GM21737 (cell line): ENCODE data around the gene CLEC2D.
"Not testable (repeated sequence)": the region's sequence is repeated elsewhere in the genome, so short reads cannot be mapped to it uniquely, and the experiment has no call there.

Experiments used
- ATAC-seq: cut with Tn5 transposase; IDR thresholded peaks from one replicate; pipeline ENCODE4 v1.9.1; 2021; ENCODE audit warnings: mild to moderate bottlenecking, moderate library complexity; ENCODE audit not compliant: unreplicated experiment

Gene CLEC2D

DNA sequence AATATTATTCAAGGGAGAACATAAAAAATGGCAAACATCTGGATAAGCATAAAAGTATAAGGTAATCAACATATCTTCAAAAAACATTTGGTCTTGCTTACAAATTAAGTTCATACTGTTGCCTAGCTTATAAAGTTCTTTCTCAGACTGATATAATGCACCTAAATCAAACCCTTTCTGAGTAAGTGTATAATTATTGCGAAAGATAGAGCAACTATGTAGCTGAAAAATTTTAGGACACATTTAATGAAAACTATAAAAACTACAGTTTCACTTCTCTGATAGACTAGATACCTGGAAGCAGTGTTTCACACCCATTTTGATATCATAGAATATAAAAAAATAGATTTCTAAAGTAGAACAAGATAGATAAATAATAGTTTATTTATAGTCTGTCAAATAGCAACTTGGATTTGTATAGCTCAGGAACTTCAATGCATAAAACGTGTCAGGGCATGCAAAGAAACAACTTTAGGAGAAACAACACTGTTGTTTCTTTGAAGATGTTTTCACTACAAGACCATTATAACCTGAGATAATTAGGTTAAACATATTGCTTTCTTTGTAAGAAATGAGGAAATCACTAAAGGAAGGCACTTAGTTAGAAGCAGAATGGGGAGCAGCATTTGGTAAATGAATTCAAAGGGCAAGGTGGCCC lies 55.8 kb downstream of the CLEC2D start:
- no peak for ATAC-seq

DNA sequence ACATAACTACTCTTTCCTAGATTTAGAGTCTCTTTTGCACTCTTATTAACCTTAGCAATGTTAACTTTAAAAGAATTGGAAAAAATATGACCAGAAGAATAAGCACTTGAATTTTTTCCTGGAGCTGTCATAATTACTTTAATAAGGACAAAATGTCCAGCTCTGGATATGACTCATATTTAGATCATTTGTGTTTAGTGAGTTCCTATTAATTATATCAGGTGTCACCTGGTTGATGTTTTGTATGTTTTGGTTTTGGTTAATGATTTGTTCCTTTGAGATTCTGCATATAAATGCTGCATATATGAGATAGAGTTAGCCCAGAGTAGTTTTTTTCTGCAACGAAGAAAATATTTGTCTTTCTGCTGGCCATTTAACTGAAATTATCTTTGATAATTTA lies 58.3 kb downstream of the CLEC2D start:
- no peak for ATAC-seq

DNA sequence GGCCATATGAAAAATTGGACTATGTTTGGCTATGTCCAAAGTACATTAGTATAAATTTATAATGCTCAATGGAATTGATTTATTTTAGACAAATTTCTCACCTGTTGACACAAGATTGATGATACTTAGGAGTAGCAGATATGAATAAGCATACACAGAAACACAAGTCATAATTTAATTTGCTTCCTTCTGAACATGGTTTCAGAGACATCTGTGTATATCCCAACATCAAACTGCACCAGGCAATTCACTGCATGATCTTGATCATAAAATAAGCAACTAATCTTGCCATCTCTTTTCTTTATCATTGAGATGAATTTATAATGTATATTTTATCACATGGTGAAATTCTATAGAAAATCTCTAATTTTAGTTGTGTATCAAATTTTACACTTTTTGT lies 59.6 kb downstream of the CLEC2D start:
- ATAC-seq: no peak

DNA sequence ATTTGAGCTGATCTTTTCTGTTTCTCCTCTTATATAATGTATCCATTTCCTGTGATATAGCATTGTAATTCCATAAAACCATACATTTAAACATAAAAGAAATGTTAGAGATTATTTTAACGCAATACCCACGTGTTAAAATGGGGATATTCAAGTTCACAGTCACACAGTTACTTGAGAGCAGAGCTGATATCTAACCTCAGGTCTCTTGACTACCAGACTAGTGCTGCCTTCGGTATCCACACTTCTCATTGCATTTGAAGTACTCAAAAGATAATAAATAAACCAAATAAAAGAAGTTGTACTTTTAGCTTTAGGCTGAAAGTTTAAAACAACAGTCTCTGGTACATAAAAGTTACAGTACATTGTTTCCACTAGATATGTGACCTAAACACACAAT lies 60.5 kb downstream of the CLEC2D start:
- ATAC-seq: no peak

DNA sequence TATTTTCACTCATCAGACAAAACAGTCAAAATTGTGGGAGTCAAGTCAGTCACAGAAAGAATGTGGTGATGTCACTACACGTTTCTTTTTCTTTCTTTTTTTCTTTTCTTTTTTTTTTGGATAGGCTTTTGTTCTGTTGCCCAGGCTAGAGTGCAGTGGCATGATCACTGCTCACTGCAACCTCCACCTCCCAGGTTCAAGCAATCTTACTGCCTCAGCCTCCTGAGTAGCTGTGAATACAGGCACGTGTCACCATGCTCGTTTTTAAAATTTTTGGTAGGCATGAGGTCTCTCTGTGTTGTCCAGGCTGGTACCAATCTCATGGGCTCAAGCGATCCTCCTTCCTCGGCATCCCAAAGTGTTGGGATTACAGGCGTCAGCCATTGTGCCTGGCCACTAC lies 61.1 kb downstream of the CLEC2D start:
- no peak for ATAC-seq

DNA sequence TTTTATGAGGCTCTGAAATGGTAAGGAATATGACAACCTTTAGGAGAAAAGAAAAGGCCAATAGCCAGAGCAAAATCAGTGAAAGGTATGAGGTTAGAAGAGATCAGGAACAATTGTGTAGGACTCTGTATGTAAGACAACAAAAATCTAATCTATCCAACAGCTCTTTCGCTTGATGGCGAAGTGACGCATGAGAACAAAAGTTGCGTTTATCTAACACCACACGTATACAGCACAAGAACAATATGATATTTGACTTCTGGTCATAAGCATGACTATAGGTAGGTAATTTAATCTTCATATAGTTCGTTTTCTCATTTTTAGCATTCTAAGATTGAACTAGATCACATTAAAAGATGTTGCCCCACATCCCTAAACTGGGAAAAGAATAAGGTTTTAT lies 61.9 kb downstream of the CLEC2D start:
- ATAC-seq: no peak

DNA sequence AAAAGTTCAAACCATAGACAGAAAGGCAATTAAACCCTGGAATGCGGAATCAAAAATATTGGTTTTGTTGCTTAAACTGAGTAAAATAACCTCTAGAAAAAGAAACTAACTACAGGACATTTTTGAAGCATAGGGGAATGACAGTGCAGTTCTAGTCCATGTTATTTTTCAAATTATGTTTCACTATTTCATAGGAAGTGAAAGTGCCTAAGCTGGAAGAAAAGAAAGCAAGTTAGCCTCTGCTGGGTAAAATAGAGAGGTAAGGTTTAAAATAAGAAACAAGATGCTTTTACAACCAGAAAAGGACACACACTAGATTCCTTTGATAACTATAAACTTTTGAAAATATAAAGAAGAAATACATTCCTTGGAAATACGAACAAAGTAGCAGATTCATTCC lies 62.3 kb downstream of the CLEC2D start:
- peak; percentile 39 for ATAC-seq

DNA sequence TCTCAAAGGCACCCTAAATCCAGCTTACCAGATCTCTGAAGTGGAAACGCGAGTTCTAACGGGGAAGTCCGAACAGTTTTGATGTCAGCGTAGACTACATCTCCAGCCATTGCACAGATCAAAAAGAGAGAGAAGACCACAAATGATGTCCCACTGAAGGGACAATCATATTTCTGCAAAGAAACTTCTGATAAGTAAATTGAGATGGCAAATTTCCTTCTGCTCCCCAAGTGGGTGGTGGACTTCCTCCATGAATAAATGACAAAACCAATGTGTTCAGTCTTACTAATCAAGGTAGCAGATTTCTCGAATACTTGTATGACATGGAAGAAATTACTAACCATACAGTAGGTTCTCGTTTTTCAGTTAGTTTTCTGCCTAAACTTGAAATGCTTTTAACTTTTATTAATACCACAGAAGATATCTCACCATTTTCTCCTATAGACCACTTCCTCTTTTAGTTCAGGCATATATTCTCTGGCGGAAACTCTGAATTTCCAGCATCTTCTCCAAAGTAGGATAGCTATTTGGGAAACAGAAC lies 63.5 kb downstream of the CLEC2D start, which contains the start of gene CLECL1:
Gene CLECL1 (minus strand): TSS at position 177 of the 541 bp plus-strand sequence.
- ATAC-seq: no peak

DNA sequence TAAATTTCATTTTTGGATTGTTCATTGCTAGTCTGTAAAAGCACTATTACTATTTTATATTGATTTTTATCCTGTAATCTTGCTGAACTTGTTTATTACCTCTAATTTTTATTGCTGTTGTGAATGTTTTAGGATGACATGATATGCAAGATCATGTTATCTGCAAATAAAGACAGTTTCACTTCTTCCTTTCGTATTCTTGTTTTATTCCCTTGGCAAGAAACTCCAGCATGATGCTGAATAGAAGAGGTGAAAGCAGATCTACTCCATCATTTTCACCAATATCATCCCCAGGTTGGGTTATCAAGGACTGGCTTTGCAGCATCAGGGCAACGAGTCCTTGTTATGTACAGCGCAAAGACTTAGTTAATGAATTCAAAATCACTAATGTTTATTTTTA lies 66.1 kb downstream of the CLEC2D start:
- ATAC-seq: no peak

DNA sequence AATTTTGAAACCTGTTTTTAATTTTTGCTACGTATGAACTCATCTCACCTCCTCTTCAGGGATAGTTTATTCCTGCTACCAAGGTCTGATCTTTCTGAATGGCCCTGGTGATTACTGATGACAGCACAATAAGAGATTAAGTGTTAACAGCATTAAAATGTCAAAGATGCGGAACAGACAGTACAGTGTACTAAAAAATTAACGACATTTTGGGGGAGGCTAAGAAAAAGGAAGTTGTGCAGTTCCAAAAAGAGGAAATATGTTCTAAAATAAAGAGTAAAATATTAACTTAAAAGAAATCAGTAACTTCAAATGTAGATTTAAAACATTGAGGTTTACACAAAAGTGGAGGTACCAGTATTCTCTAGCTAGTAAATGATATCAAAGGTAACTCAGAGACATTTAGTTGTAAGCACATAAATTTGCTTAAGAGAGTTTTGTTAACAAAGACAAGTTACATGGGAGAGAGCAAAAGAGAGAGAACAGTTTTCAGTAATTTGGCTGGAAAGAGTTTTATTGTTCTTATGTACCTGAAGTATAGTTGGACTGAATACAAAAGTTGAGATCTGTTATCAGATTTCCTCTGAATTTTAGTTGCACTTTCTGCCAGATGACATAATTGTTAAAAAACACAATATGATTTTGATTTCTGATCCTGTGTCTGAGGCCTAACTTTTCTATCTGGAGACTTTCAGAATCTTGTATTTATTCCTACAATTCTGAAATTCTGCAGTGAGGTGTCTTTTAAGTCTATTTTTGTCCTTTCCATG lies 67.6 kb downstream of the CLEC2D start:
- no peak for ATAC-seq

DNA sequence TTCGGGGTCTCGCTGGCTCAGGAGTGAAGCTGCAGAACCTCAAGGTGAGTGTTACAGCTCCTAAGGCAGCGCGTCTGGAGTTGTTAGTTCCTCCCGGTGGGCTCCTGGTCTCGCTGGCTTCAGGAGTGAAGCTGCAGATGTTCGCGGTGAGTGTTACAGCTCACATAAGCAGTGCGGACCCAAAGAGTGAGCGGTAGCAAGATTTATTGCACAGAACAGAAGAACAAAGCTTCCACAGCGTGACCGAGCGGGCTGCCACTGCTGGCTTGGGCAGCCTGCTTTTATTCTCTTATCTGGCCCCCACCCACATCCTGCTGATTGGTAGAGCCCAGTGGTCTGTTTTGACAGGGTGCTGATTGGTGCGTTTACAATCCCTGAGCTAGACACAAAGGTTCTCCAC lies 69.4 kb downstream of the CLEC2D start:
- not testable (repeated sequence) for ATAC-seq

DNA sequence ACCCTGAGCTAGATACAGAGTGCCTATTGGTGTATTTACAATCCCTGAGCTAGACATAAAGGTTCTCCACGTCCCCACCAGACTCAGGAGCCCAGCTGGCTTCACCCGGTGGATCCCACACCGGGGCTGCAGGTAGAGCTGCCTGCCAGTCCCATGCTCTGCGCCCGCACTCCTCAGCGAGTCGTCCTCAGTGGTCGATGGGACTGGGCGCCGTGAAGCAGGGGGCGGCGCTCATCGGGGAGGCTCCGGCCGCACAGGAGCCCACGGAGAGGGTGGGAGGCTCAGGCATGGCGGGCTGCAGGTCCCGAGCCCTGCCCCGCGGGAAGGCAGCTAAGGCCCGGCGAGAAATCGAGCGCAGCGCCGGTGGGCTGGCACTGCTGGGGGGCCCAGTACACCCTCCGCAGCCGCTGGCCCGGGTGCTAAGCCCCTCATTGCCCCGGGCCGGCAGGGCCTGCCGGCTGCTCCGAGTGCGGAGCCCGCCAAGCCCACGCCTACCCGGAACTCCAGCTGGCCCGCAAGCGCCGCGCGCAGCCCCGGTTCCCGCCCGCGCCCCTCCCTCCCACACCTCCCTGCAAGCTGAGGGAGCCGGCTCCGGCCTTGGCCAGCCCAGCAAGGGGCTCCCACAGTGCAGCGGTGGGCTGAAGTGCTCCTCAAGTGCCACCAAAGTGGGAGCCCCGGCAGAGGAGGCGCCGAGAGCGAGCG lies 70.0 kb downstream of the CLEC2D start:
- ATAC-seq: not testable (repeated sequence)

DNA sequence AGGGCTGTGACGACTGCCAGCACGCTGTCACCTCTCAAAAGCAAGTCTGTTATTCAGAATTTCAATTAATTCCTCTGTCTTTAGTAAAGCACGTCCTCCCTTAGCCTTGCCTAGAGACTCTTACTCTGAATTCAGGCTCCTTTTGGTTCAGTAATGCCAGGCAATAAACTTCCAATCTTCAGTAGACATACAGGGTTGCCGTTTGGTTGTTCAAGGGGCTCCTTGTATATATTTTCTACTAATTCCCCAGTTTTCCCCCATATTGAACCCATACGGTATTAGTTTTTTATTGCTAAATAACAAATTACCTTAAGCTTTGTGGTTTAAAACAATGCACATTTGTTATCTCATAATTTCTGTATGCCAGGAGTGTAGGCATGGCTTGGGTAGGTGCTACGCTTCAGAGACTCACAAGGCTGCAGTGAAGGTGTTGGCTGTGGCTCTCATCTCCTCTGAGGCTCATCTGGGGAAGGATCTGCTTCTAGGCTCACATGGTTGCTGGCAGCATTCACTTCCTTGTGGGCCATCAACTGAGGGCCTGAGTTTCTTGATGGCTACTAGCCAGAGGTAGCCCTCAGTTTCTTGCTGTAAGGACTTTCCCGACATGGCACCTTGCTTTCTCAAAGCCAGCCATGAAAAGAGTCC lies 70.7 kb downstream of the CLEC2D start:
- no peak for ATAC-seq

DNA sequence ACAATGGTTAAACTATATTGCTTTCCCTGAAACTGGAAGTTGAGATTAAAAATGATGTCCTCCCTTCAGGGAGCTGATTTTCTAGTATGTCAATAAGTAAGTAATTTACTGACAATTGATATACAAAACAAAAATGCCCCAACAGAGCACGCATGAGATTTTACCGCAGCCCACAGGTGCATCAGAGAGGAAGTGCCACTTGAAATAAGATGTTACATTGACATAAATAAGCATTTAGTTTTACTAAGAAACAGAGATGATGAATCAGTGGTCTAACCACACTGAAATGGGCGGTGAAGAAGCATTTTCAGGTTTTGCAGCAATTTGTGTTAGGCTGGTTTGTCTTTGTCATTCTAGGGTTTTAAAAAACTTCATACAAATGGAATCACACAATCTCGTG lies 72.2 kb downstream of the CLEC2D start:
- peak; percentile 59 for ATAC-seq

DNA sequence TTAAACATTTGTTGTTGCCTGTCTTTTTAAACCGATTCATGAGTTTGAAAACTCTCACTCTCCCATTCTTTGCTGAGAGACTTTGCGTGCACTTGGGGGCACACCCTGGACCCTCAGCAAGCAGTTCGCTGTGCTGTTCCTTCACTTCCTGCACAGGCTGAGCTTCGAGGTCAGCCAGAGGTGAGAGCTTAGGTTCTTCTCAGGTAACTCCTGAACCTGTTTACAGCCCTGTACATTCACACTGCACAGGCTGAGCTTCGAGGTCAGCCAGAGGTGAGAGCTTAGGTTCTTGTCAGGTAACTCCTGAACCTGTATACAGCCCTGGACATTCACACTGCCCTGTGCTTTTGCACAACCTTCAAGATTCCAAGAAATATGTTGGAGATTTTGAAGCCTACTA lies 73.1 kb downstream of the CLEC2D start:
- ATAC-seq: no peak

DNA sequence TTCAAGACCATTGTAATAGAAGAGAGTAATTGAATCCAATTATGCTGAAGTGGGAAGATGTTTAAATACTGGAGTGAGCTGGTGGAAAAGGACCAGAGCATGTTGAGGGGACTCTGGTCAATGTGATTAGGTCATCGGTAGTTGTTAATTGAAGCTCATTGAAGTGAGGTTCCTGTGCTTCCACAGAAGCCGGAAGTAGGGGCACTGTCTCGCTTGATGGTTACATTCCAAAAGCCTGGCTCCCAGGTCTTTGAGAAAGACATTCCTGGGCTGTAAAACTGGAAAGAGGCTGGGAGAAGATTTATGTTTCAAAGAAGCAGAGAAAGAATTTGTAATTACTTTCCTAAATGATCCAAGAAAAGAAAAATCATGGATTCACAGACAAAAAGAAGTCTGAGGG lies 75.7 kb downstream of the CLEC2D start:
- ATAC-seq: no peak
